ENCODE measurements around the gene CEACAM19. TPM values are rescaled to one million over a fixed set of nuclear protein-coding genes. Genes with fewer than 3 reads are reported as not detected.

The CEACAM19 gene, protein sequence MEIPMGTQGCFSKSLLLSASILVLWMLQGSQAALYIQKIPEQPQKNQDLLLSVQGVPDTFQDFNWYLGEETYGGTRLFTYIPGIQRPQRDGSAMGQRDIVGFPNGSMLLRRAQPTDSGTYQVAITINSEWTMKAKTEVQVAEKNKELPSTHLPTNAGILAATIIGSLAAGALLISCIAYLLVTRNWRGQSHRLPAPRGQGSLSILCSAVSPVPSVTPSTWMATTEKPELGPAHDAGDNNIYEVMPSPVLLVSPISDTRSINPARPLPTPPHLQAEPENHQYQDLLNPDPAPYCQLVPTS
- 1.1 and 1.4 TPM in 2 replicates for total RNA-seq

DNA sequence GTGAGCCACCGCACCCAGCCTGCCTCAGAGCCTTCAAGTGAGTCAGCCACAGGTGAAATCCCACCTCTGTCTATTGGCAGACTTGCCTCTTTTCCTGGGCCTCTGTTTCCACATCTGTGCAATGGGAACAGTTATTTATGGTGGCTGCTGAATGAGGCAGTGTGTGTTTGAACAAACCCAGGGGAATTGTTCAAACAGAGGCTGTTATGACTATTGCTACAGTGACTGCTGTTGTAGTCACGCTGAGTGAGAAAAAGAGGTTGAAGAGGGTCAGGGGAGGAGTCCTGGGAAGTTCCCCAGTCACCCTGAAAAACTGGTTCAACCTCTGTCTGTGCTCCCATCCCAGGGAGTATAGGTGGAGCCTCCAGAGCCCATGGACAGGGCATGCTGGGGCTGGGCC is at the start of gene CEACAM19:
Gene CEACAM19, plus strand, starts transcription at position 83 of the 400 bp plus-strand sequence. CDS start 450 bp downstream, outside the sequence.

DNA sequence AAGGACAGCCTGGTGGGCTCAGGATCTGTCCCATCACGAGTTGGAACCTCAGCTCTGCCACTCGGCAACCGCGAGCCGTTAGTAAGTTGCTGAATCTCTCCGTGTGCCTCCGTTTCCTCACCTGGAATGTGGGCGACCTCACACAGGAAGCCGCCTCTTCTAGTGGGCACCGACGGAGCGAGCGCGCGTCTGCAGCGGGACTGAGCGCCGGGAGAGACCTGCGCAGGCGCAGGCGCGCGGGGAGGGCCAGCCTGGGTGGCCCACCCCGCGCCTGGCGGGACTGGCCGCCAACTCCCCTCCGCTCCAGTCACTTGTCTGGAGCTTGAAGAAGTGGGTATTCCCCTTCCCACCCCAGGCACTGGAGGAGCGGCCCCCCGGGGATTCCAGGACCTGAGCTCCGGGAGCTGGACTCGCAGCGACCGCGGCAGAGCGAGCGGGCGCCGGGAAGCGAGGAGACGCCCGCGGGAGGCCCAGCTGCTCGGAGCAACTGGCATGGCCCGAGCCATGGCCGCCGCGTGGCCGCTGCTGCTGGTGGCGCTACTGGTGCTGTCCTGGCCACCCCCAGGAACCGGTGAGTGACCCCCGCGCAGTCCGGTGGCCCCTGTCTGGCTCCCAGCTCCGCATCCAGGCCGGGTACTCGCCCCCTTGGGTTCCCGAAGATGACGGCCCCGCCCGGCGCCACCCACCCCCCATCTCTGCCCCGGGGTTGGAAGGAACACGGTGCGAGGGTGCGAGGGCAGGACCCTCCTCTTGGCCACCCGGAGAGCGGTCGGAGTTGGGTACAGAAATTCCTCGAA is 27.5 kb upstream of the CEACAM19 start, which contains the start of gene PVR:
Gene PVR, plus strand, starts transcription at position 306 of the 797 bp plus-strand sequence. Its CDS starts 187 bp downstream, at position 493.

DNA sequence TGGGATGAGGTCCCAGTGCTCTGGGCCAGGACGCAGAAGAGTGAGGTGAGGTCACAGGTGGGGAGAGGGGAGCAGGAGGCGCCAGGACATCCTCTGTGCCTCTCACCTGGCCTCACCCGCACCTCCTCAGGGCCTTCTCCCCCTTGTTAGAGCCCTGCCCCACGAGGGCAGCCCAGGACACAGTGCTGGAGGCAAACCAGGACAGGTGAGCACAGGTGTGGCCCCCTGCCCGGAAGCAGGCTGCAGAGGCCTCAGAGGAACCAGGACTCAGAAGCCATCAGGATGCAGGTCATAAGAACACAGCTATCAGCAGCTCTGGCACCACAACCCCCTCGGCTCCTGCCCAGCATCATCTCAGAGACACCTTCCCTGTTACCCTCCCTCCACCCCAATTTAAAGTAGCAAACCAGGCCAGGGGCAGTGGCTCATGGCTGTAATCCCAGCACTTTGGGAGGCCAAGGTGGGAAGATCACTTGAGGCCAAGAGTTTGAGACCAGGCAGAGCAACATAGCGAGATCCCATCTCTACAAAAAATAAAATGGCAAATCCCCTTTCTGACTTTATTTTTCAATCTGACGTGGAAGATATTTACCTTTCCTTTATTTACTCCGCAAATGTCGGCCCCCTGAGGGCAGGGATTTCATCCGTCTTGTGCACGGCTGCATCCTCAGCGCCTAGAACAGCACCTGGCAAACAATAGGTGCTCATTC is 27.4 kb downstream of the CEACAM19 start, which contains the start of gene CEACAM16:
Gene CEACAM16, plus strand, starts transcription at position 660 of the 710 bp plus-strand sequence. CDS start 2,306 bp downstream, outside the sequence.

Small RNAs within 50 kb of the gene (small RNA-seq; reads per million reads assigned to genes)
- gene RF00285, result not detected

Other genes starting within 250 kb of the CEACAM19 start
- gene ZNF229, start 223.0 kb upstream of the CEACAM19 start, total RNA-seq, result 3.7 and 4.0 TPM in 2 replicates
- gene ZNF180, start 171.0 kb upstream of the CEACAM19 start, total RNA-seq, result 5.1 and 8.1 TPM in 2 replicates
- not detected in 2 replicates for gene CEACAM20, start 141.8 kb upstream of the CEACAM19 start, total RNA-seq
- gene IGSF23, start 57.9 kb upstream of the CEACAM19 start, total RNA-seq, result not detected in 2 replicates
- 23.5 and 44.6 TPM in 2 replicates for gene PVR, start 27.6 kb upstream of the CEACAM19 start, total RNA-seq
- not detected in 2 replicates for gene CEACAM16, start 27.7 kb downstream of the CEACAM19 start, total RNA-seq
- 5.5 and 6.6 TPM in 2 replicates for gene BCL3, start 77.2 kb downstream of the CEACAM19 start, total RNA-seq
- not detected in 2 replicates for gene CBLC, start 106.4 kb downstream of the CEACAM19 start, total RNA-seq
- 1.8 and 2.2 TPM in 2 replicates for gene BCAM, start 137.6 kb downstream of the CEACAM19 start, total RNA-seq
- 29.4 and 35.8 TPM in 2 replicates for gene NECTIN2, start 174.8 kb downstream of the CEACAM19 start, total RNA-seq
- gene TOMM40, start 219.8 kb downstream of the CEACAM19 start, total RNA-seq, result 63.2 and 98.5 TPM in 2 replicates
- gene APOE, start 234.3 kb downstream of the CEACAM19 start, total RNA-seq, result 13.5 and 152 TPM in 2 replicates
- gene APOC1, start 243.1 kb downstream of the CEACAM19 start, total RNA-seq, result 2.3 and 7.3 TPM in 2 replicates

All from subcutaneous preadipocyte (primary cell).